ENCODE data around the gene FAF1. TPM values are rescaled to one million over a fixed set of nuclear protein-coding genes. Genes with fewer than 3 reads are reported as not detected.
"Not testable (repeated sequence)": the region's sequence is repeated elsewhere in the genome, so short reads cannot be mapped to it uniquely, and the experiment has no call there.

FAF1 gene
- polyA plus RNA-seq, 1 of the 3 experiments (the other 2 are of a cell fraction) = 8.7 TPM

DNA sequence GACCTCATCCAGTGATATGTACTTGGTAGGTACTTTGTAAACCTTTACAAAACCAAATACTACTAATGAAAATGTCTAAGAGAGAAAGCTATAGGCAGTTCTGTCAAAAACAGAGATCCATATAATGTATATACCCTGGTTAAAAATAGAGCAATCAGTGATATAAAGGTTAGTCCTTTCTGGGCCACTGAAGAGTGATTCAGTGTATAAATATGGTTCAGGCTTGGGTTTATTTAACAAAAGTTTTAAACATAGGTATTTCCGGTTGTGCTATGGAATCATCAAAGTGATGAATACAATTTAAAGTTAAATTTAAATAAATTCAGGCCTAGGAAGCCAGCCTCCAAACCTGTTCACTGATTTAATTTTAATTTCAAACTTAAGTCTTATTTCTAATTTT lies 428.5 kb downstream of the FAF1 start (continued):
- TF ChIP-seq, protein P1, sequence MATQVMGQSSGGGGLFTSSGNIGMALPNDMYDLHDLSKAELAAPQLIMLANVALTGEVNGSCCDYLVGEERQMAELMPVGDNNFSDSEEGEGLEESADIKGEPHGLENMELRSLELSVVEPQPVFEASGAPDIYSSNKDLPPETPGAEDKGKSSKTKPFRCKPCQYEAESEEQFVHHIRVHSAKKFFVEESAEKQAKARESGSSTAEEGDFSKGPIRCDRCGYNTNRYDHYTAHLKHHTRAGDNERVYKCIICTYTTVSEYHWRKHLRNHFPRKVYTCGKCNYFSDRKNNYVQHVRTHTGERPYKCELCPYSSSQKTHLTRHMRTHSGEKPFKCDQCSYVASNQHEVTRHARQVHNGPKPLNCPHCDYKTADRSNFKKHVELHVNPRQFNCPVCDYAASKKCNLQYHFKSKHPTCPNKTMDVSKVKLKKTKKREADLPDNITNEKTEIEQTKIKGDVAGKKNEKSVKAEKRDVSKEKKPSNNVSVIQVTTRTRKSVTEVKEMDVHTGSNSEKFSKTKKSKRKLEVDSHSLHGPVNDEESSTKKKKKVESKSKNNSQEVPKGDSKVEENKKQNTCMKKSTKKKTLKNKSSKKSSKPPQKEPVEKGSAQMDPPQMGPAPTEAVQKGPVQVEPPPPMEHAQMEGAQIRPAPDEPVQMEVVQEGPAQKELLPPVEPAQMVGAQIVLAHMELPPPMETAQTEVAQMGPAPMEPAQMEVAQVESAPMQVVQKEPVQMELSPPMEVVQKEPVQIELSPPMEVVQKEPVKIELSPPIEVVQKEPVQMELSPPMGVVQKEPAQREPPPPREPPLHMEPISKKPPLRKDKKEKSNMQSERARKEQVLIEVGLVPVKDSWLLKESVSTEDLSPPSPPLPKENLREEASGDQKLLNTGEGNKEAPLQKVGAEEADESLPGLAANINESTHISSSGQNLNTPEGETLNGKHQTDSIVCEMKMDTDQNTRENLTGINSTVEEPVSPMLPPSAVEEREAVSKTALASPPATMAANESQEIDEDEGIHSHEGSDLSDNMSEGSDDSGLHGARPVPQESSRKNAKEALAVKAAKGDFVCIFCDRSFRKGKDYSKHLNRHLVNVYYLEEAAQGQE (IDR thresholded peaks at IDR 0.05; ENCODE audit: low read depth, low read length) = no peak
- TF ChIP-seq ELF1 (IDR thresholded peaks at IDR 0.05) = no peak

DNA sequence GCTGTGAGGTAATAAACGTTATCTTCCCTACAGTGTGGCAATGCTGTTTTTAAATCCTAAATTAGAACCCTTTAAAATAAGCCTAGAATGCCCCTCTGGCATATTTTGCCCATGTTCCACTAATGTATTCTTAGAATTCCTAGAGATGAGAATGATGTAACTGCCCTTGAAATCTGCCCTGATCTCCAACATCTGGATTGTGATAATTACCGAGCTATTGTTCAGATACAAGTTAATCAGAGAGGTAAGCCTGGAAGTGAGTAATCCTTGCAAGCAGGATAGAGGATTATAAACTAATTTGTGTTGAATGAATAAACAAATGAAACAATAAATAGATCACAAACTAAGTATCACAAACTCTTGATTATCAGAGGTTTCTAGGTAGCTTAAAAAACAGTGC lies 429.0 kb downstream of the FAF1 start:
- Histone ChIP-seq H3K79me2 (ENCODE audit: insufficient read depth) (no peaks in the 10 kb centered on the region), H3K27ac (ENCODE audit: low read depth in 2 of 2, low read length in 1 of 2) (no peak overlapping the region), H3K9ac (no peak overlapping the region), H3K4me2 (no peak overlapping the region), H3K4me1 (ENCODE audit: control insufficient read depth in 1 of 2, insufficient read depth in 2 of 2, low read depth in 1 of 2, low read length in 1 of 2) (no peaks in the 10 kb centered on the region; a peak in 1 of 4 replicates), H4K20me1 (ENCODE audit: insufficient read depth) (no peaks in the 10 kb centered on the region), H3K36me3 (replicated peaks in 1 of 2; ENCODE audit: control insufficient read depth in 1 of 2, insufficient read depth in 2 of 2, low read length in 1 of 2) (peaks cover 2 to 23% of the 10 kb centered on the region in 2 experiments), H3K9me3 (no peaks in the 10 kb centered on the region), H3K9me2 (no peaks in the 10 kb centered on the region), H3K27me3 (ENCODE audit: insufficient read depth) (no peaks in the 10 kb centered on the region), H2AFZ (ENCODE audit: low read depth) (no peak overlapping the region), H3K4me3 (ENCODE audit: low read depth in 2 of 2, low read length in 1 of 2) (no peak overlapping the region), H3F3A (replicated peaks; ENCODE audit: insufficient read depth) (no peaks in the 10 kb centered on the region)
- CTCF ChIA-PET = interaction anchor here (1.1 kb wide), 1 partner anchor 173 kb away, joined by 3 read pairs; no protein-coding TSS in a partner anchor
- TF ChIP-seq, protein P2, sequence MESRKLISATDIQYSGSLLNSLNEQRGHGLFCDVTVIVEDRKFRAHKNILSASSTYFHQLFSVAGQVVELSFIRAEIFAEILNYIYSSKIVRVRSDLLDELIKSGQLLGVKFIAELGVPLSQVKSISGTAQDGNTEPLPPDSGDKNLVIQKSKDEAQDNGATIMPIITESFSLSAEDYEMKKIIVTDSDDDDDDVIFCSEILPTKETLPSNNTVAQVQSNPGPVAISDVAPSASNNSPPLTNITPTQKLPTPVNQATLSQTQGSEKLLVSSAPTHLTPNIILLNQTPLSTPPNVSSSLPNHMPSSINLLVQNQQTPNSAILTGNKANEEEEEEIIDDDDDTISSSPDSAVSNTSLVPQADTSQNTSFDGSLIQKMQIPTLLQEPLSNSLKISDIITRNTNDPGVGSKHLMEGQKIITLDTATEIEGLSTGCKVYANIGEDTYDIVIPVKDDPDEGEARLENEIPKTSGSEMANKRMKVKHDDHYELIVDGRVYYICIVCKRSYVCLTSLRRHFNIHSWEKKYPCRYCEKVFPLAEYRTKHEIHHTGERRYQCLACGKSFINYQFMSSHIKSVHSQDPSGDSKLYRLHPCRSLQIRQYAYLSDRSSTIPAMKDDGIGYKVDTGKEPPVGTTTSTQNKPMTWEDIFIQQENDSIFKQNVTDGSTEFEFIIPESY (IDR thresholded peaks at IDR 0.05; ENCODE audit: borderline replicate concordance, low read depth) = no peak
- 71% methylated on average over 2 of the region's 2 CpGs for WGBS (ENCODE audit: low lambda C conversion rate)
- POLR2A ChIA-PET = interaction anchor here (0.5 kb wide), 1 partner anchor 107 kb away, joined by 5 read pairs; no protein-coding TSS in a partner anchor
- DNase-seq = peak; percentile 6

DNA sequence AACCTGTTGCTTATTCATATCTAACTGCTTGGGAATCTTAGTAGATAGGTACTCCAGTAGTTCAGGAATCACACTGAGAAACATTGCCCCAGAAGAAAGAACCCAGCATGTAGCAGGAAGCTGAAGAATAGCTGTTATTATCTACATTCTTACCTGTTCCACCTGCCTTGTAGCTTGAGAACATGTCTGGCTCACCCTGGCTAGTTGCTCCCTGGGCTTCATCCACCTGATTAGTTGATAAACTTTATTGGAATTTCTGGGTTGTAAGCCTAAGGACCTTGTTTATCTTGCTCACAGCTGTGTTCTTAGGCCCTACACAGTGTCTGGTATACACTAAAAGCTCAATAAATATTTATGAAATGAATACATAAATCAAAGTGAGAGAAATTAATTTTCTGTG lies 430.6 kb downstream of the FAF1 start:
- TF ChIP-seq FOXM1 (IDR thresholded peaks at IDR 0.05; ENCODE audit: low read depth) = no peak
- no peak overlapping the region for H3K4me2 ChIP-seq

DNA sequence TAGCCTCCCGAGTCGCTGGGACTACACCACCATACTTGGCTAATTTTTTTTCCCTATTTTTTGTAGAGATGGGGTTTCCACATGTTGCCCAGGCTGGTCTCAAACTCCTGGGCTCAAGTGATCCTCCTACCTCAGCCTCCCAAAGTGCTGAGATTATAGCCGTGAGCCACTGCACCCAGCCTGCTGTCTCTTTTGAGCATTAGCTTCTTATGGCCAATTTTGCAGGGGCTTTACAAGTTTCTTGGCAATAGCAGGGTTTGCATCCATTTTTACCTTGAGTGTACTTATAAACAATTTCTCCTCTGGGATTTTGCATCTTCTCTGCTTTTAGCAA lies 432.1 kb downstream of the FAF1 start:
- H3K4me2 ChIP-seq = not testable (repeated sequence)

More for the DNA sequence above, 430.6 kb downstream of the FAF1 start:
- peaks cover 0 to 21% of the 10 kb centered on the region in 2 experiments for H3K36me3 ChIP-seq (replicated peaks in 1 of 2; ENCODE audit: control insufficient read depth in 1 of 2, insufficient read depth in 2 of 2, low read length in 1 of 2)
- H4K20me1 ChIP-seq (ENCODE audit: insufficient read depth) = no peaks in the 10 kb centered on the region
- no peaks in the 10 kb centered on the region for H3K27me3 ChIP-seq (ENCODE audit: insufficient read depth)
- POLR2A ChIA-PET = no interaction called here
- no peaks in the 10 kb centered on the region for H3K9me3 ChIP-seq
- H3F3A ChIP-seq (replicated peaks; ENCODE audit: insufficient read depth) = no peaks in the 10 kb centered on the region
- no peaks in the 10 kb centered on the region for H3K79me2 ChIP-seq (ENCODE audit: insufficient read depth)
- DNase-seq = no peak
- no peak overlapping the region for H3K27ac ChIP-seq (ENCODE audit: low read depth in 2 of 2, low read length in 1 of 2)
- no peak overlapping the region for H3K9ac ChIP-seq
- no peaks in the 10 kb centered on the region; a peak in 1 of 4 replicates for H3K4me1 ChIP-seq (ENCODE audit: control insufficient read depth in 1 of 2, insufficient read depth in 2 of 2, low read depth in 1 of 2, low read length in 1 of 2)
- H2AFZ ChIP-seq (ENCODE audit: low read depth) = no peak overlapping the region
- H3K9me2 ChIP-seq = no peaks in the 10 kb centered on the region
- CTCF ChIA-PET = no interaction called here
- no peak overlapping the region for H3K4me3 ChIP-seq (ENCODE audit: low read depth in 2 of 2, low read length in 1 of 2)

More for the DNA sequence above, 432.1 kb downstream of the FAF1 start:
- H3K79me2 ChIP-seq (ENCODE audit: insufficient read depth); CTCF ChIA-PET; DNase-seq; H3K9me3 ChIP-seq; POLR2A ChIA-PET; H3K4me1 ChIP-seq (ENCODE audit: control insufficient read depth in 1 of 2, insufficient read depth in 2 of 2, low read depth in 1 of 2, low read length in 1 of 2); H2AFZ ChIP-seq (ENCODE audit: low read depth); H3K27ac ChIP-seq (ENCODE audit: low read depth in 2 of 2, low read length in 1 of 2); H3F3A ChIP-seq (replicated peaks; ENCODE audit: insufficient read depth); H3K4me3 ChIP-seq (ENCODE audit: low read depth in 2 of 2, low read length in 1 of 2); H3K9ac ChIP-seq; H3K27me3 ChIP-seq (ENCODE audit: insufficient read depth); H3K9me2 ChIP-seq; H4K20me1 ChIP-seq (ENCODE audit: insufficient read depth): not testable (repeated sequence)
- WGBS (ENCODE audit: low lambda C conversion rate) = 100% methylated on average over 3 of the region's 3 CpGs
- peaks cover 0 to 26% of the 10 kb centered on the region in 2 experiments for H3K36me3 ChIP-seq (replicated peaks in 1 of 2; ENCODE audit: control insufficient read depth in 1 of 2, insufficient read depth in 2 of 2, low read length in 1 of 2)
